Skin of body (tissue), 2 donors: ENCODE data around the gene AFAP1L1. TPM values are rescaled to one million over a fixed set of nuclear protein-coding genes. Genes with fewer than 3 reads are reported as not detected.

ENCODE experiments used
- DNase-seq: peaks from one replicate; lab custom pipeline; 2025; lab: John Stamatoyannopoulos, UW
- total RNA-seq: library from RNA; depleted of rRNA; stranded (reverse); fragments of >200 nt; gene quantifications from one replicate; pipeline ENCODE4 v1.2.3, GENCODE V29; 2014

The AFAP1L1 gene
- total RNA-seq, 1 donor from 2014 or later, result 20.8 TPM

DNA sequence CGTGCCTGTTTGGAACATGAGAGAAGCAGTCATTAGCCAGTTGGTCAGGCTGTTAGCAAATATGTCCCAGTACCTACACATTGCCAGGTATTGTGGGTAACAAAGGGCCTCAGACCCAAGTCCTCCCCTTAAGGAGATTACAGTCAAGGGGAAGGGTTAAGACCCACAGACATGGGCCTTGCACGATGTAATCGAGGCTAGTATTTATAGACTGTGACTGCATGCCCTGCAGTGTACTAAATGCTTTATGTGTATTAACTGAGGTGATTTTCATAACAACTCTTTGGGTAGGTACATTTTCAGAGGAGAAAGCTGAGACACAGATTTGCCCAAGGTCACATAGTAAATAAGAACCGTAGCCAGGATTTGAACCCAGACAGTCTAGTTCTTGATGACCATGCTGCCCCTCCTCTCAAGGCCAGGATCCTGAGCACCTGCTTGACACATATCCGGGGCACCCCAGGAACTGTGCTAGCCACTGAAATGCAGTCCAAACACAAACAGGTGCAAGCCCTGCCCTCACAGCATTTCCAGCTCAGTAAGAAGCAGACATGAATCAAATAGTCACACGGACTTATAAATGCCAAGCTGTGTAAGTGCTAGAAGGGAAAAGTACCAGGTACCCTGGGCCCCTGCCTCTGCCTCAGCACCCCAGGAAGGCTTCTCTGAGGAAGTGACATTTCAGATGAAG, 41.6 kb downstream of the AFAP1L1 start:
- DNase-seq, result no peak

DNA sequence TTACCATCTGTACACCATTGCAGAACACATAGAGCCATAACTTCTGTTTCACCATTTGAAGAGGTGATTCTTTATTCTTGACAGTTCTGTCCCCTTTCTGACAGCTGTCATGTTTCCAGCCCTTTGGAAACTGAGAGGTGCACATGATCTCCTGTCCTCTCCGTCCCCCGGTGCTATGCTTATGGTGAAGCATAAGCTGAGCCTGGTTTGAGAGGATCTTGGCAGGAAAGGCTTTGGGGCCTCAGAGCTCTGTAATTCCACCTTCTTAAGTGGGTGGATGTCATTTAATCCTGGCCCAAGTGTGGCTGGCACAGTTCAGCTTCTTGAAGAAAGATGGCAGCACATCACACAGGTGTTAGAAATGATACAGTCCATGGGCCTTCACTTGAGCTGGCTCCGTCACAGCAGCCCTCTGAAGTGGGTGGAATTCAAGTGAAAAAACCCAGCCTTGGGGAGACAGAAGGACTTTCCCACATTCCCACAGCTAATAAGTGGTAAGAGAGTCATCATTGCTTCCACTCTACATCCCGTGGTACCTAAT, 43.0 kb downstream of the AFAP1L1 start:
- DNase-seq, result no peak

DNA sequence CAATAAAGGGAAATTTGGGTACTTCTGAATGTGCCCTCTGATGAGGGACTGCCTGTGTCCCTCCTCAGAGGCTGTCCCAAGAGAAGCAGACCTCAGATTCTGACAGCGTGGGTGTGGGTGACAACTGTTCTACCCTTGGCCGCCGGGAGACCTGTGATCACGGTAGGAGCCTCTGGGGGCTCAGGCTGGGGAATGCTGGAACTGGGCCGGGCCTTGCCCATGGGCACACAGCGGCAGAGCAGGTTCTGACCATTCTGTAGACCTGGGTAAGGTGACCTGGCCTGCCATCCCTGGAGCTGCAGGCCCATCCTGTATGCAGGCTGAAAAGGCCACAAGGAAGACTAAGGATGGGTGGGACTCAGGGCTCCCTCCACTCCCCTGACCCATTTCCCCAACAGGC, 44.1 kb downstream of the AFAP1L1 start:
- DNase-seq, result no peak

DNA sequence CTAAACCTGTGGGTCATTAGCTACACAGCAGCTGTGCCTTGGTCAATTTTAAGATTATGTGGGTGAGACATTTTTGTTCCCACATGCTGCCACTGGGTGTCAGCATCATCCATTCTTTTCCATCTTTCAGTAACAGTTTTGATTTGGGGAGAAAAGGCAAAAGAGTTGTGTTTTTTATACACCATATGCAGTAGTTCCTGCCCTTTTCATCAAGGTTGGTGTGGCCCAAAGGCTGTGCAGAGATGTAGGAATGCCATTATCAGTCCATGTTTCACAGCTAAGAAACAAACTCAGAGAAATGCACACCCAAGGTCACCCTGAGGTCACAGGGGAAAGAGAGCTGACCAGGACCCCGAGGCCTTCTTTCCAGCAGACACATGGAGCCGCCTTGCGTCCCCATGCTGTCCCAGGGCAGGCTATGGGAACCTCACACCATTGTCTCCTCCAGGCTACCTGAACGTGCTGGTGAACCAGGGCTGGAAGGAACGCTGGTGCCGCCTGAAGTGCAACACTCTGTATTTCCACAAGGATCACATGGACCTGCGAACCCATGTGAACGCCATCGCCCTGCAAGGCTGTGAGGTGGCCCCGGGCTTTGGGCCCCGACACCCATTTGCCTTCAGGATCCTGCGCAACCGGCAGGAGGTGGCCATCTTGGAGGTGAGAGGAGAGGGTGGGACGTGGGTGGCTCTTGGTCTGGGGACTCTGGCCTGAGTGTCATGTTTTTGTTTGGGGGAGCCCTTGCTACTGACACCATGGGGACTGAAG, 45.8 kb downstream of the AFAP1L1 start:
- peak; percentile 32 for DNase-seq

DNA sequence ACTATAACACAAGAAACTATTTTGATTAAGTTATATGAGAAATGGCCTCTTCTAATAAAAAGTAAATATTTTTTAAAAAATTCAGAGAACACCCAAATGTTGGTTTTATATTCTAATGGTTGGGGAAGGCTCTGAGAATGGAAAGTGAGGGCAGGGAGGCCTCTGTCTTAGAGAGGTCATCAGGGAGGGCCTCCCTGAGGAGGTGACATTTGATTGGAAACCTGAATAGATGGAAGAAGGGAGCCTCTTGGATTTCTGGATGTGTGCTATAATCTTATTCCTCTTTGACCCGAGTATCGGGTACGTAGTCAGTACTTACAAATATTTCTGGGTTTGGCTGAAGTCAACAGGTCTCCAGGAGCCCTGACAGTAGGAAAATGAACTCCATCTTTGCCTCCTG, 47.5 kb downstream of the AFAP1L1 start:
- no peak for DNase-seq

DNA sequence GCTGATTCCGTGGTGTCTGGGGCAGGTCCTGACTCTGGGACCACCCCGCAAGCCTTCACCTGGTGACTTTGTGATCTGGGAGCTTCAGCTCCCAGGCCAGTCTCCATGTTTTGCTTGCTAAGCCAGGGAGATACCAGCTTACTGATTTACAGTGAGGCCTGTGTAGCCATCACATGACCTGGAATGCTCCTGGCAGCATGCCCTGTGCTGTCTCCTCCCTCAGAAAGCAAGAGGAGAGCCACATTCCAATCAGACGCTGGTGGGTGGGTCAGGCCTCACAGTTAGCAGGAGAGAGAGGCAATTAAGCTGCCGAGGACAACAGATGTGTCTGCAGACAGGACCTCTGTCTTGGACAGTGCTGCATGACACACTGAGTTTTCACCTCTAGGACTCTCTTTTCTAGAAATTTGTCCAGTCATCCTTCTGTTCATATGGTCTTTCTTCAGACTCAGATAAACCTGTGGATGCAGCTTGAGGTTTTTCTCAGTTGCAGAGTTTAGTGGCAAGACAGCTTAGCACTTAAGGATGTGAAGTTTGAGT, 49.2 kb downstream of the AFAP1L1 start:
- DNase-seq, result peak; percentile 77

DNA sequence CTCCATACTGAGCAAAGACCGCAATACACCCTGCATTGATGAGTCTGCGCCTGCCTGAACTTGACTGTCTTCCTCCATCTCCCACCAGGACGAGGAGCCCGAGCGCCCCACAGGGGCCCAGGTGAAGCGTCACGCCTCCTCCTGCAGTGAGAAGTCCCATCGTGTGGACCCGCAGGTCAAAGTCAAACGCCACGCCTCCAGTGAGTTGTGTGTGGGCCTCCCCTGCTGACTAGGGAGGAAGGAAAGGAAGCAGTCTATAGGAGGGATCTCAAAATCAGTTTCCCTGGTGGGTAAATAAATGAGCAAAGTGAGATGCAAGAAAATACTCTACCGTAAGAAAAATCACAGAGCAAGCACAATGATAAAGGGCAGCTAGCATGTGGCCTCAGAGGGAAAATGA, 50.9 kb downstream of the AFAP1L1 start:
- DNase-seq, result no peak

DNA sequence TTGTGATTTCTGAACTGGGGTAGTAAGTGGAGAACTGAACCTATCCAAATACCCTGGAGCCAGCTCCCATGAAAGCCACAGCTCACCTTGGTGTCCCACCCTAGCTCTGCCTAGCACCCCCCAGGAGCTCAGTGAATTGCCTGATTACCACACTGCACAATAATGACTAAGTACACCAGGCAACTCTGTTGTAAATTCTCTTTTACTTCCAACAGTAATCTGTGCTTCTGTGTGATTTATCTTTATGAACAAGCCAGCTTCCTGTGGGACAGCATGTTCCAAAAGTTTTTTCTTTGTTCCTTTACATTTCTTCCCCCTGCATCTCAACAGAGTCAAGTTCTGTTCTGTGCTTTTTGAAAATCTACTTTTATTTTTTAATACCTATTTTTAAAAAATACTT, 51.6 kb downstream of the AFAP1L1 start:
- no peak for DNase-seq

DNA sequence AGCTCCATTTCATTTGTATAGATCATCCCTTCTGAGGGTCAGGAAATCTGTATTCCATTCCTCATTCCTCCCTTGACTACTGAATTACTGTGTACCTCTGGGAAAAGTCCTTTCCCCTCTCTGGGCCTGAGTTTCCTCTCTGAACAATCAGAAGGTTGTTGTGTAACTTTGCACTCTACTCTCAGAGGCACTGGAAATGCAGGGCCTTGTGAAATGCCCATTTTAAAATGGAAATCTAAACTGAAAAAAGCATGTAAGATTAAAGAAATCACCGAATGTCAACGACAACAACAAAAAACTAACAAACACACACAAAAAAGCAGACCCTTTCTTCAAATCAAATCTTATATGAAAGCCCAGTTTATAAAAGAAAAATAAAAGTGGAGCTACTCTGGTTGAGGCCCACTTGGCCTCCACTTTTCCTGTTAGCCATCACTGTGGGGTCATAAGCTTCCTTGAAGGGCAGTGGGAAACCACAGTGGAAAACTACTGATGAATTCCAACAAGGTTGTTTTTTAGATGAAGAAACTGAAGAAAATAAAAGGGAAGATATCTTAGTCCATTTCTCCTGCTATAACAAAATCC, 52.1 kb downstream of the AFAP1L1 start:
- no peak for DNase-seq

DNA sequence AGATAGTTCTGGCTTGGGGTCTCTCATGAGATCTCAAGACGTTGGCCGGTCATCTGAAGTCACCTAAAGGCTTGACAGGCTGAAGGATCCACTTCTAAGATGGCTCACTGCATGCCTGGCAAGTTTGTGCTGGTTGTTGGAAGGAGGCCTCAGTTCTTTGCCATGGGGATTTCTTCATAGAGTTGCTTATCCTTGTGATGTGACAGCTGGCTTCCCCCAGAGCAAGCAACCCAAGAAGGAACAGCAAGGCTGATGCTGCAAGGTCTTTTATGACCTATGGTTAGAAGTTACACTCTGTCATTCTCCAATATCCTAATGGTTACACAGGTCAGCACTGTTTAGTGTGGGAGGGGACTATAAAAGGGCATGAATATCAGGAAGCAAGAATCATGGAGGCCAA, 53.0 kb downstream of the AFAP1L1 start:
- no peak for DNase-seq

DNA sequence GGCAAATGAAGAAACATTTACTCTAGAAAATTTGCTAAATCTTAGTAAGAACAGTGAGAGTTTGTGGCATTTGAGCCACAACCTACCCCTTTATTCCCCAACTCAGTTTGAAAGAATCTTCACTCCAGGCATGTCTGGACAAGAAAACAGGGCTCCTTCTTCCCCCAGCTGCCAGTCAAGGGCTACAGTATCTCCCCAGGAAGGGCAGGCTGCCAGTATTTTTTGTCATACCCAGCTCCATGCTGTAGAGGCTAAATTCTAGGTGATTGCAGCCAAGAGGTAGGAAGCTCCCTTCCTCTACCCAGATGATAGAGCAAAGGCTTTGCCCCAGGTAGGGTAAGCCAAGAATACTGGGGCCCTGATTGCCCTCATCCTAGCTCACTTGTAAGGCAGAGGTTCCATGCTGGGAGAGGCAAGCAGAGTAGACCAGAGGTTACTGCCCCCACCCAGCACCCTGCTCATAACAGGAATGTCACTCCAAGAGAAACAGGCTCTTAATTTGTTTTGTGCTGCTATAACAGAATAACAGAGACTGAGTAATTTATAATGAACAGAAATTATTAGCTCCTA, 53.6 kb downstream of the AFAP1L1 start:
- no peak for DNase-seq

DNA sequence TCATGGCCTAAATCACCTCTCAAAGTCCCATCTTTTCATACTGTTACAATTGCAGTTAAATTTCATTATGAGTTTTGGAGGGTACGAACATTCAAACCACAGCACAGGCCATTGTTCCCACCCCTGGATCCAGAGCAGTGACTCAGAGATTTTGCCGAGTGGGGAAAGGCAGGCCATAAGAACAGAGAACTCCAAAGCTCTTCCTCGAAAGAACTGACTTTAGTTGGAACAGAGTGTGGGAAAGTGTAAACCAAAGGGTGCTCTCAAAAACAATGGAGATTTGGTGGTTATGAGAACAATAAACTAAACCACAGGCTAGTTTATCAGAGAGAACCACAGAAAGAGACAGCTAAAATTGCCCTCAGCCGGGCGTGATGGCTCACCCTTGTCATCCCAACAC, 54.2 kb downstream of the AFAP1L1 start:
- DNase-seq, result no peak

DNA sequence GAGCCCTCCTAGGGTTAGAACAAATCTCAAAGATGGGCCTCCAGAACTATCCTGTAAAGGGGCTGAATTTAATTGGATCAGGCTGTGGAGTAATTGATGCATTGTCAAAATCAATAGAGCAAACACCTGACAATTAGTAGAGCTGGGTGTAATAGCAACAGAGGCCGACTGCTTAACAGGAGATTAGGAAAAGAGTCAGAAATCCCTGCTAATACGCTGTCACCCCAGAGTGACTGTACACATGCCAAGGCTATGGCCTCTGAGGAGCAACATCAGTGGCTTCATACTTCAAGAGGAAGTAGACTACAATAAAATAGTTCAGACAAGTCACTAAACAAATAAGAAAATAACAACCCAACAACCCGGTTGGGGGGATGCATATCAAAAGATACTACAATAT, 55.0 kb downstream of the AFAP1L1 start:
- DNase-seq, result no peak

DNA sequence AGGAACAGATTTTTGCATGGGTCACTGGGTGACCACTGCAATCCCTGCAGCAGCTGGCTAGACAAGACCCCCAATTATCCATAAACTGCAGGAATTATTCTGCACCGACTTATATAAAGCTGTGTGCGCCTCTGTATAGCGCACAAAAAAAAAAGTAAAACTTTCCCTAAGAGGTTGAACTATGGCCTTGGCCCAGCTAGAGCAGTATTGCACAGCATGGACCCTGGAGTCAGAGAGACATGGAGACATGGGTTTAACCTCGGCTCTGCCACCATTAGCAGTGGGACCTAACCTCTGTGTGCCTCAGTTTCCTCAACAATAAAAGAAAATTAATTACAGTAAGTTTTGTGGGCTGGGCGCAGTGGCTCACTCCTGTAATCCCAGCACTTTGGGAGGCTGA, 56.5 kb downstream of the AFAP1L1 start:
- no peak for DNase-seq

DNA sequence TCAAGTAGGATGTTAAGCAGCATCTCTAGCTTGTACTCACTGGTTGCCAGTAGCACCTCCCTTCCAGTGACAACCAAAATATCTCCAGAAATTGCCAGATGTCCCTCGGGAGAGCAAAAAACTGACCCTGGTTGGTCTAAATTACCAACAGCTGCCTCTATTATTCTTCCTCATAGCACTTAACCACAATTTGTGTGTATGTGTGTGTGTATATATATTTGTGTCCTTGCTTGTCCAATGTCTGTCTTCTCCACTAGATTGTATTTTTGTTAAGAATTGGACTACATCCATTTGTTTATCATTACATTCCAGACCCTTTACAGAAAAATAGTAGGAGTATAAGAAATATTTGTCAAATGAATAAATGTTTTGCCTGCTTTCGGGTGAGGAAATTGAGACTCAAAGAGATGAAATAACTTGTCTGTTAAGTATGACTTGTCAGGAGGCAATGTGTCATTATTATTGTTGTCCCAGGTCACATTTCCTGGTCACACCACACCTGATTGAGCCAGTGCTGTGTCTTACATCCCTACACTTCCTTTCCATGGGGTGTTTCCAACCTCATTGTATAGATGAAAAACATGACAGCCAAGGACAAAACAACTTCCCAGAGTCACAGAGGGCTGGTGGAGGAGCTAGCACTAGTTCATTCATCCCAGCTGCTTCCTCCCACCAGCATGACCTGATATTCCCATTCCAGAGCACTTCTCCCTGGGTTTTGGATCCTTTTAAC, 62.2 kb downstream of the AFAP1L1 start:
- no peak for DNase-seq

DNA sequence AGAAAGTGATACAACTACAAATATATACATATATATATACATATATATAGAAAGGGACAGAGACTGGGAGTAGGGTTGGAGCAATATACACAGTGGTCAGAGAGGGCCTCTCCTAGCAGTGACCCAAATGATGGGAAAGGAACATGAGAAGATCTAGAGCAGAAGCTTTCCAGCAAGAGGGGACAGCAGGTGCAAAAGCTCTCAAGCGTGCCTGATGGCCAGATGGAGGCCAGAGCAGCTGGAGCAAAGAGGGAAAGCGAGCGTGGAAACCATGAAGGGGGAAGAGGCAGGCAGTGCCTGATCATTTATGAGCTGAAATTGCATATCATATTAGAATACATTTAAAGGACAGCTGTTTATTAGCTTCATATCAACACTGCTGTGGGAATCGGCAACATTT, 66.1 kb downstream of the AFAP1L1 start:
- no peak for DNase-seq

DNA sequence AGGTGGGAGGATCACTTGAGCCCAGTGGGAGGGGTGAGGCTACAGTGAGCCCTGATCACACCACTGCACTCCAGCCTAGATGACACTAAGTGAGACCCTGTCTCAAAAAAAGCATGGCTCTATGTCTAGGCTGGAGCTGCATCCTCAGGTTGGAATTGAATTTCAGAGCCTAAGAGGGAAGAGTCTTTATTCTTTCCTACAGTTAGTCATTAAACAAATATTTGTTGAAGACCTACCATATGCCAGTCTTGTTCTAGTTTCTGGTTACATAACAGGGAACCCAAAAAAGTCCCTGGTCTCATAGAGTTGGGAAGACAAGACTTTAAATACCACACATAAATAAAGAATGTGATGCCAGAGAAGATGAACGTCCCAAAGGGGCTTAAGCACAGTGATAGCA, 66.7 kb downstream of the AFAP1L1 start:
- no peak for DNase-seq

DNA sequence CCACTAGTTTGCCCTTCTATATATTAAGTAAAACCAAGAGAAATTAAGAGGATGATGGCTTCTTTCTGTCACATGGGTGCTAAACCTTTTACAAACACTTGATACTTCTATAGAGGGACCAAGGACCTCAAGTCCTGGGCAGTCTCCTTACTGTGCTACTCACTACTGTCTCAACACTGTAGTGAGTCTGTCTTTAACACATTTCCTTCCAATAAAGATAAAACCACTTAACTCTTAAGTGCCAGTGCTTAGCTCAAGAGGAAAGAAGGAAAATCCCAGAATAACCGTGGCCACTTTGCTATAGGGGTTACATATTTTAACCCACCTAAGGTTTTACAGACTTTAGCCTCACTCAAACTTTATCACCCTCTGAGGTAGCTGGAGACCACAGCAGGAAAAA, 69.3 kb downstream of the AFAP1L1 start:
- DNase-seq, result no peak

DNA sequence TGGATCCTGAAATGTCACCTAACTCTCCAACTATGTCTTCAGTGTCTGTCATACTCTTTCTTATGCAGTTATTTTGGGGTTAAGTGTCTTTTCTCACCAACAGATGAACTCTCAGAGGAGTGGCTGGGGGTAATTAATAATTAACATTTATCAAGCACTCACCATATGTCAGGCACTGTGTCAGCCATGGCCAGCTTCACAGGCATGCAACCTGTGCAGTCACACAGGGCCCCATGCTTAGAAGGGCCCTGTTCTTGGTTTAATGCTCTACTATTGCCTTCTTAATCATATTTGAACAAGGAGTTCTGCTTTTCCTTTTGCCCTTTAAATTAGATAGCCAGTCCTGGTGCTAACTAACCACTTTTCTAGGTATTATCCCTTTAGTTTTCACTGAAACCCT, 70.2 kb downstream of the AFAP1L1 start:
- no peak for DNase-seq

DNA sequence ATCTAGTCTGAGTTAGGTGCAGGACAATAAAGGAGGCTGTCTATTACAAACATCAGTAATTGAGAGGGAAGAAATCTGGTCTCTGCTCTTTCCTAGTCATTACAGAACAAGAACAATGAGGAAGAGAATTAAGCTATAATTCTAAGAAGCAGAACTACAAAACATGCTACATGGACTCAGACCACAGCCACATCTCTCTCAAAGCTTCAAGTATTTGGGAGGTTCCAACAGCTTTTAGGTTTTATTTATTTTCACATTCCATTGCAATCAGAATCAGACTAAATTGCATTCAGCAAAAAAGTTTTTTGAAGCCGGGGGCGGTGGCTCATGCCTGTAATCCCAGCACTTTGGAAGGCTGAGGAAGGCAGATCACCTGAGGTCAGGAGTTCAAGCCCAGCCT, 72.5 kb downstream of the AFAP1L1 start:
- no peak for DNase-seq
